ENCODE results near the gene PDRG1. TPM values are rescaled to one million over a fixed set of nuclear protein-coding genes. Genes with fewer than 3 reads are reported as not detected.
"Not testable (repeated sequence)": the region's sequence is repeated elsewhere in the genome, so short reads cannot be mapped to it uniquely, and the experiment has no call there.

PDRG1 gene
- total RNA-seq, 1 donor: 2.2 TPM

GRCh38 chr20:31923388-31924331 lies 28.2 kb downstream of the PDRG1 start:
- Histone ChIP-seq H2AFZ (ENCODE audit: low read length) (no peak overlapping the region), H3K9me3 (ENCODE audit: low read depth, low read length) (no peaks in the 10 kb centered on the region), H3K79me2 (ENCODE audit: insufficient read depth, low read length) (no peaks in the 10 kb centered on the region), H3K36me3 (ENCODE audit: insufficient read depth, low read length) (no peaks in the 10 kb centered on the region), H3K27me3 (ENCODE audit: insufficient read depth, low read length) (peaks cover 5% of the 10 kb centered on the region), H3K4me2 (ENCODE audit: insufficient read depth, low read length) (no peak overlapping the region), H3K4me3 (ENCODE audit: insufficient read depth, low read length) (no peak overlapping the region), H4K20me1 (ENCODE audit: insufficient read depth, low read length) (no peaks in the 10 kb centered on the region), H3K4me1 (ENCODE audit: insufficient read depth, low read length) (no peaks in the 10 kb centered on the region), H3K27ac (ENCODE audit: low read depth, low read length) (no peak overlapping the region)
- no peak for DNase-seq (ENCODE audit: insufficient read length, low spot score, missing footprints)
- TF ChIP-seq, protein P1, sequence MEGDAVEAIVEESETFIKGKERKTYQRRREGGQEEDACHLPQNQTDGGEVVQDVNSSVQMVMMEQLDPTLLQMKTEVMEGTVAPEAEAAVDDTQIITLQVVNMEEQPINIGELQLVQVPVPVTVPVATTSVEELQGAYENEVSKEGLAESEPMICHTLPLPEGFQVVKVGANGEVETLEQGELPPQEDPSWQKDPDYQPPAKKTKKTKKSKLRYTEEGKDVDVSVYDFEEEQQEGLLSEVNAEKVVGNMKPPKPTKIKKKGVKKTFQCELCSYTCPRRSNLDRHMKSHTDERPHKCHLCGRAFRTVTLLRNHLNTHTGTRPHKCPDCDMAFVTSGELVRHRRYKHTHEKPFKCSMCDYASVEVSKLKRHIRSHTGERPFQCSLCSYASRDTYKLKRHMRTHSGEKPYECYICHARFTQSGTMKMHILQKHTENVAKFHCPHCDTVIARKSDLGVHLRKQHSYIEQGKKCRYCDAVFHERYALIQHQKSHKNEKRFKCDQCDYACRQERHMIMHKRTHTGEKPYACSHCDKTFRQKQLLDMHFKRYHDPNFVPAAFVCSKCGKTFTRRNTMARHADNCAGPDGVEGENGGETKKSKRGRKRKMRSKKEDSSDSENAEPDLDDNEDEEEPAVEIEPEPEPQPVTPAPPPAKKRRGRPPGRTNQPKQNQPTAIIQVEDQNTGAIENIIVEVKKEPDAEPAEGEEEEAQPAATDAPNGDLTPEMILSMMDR (IDR thresholded peaks at IDR 0.05; ENCODE audit: extremely low read depth, low read depth, low read length): no peak

- no peak overlapping the region for H3K4me3 ChIP-seq (ENCODE audit: insufficient read depth, low read length)
- H3K4me2 ChIP-seq (ENCODE audit: insufficient read depth, low read length): no peak overlapping the region
- DNase-seq (ENCODE audit: insufficient read length, low spot score, missing footprints): no peak
- TF ChIP-seq, protein P1 (IDR thresholded peaks at IDR 0.05; ENCODE audit: extremely low read depth, low read depth, low read length): no peak
- peaks cover 5% of the 10 kb centered on the region for H3K27me3 ChIP-seq (ENCODE audit: insufficient read depth, low read length)
- H2AFZ ChIP-seq (ENCODE audit: low read length): no peak overlapping the region
- H3K9me3 ChIP-seq (ENCODE audit: low read depth, low read length): no peaks in the 10 kb centered on the region
- H3K36me3 ChIP-seq (ENCODE audit: insufficient read depth, low read length): no peaks in the 10 kb centered on the region
- no peaks in the 10 kb centered on the region for H3K79me2 ChIP-seq (ENCODE audit: insufficient read depth, low read length)
- H3K4me1 ChIP-seq (ENCODE audit: insufficient read depth, low read length): no peaks in the 10 kb centered on the region
- no peak overlapping the region for H3K27ac ChIP-seq (ENCODE audit: low read depth, low read length)
- H4K20me1 ChIP-seq (ENCODE audit: insufficient read depth, low read length): no peaks in the 10 kb centered on the region
Observed at GRCh38 chr20:31922588-31922987, 29.3 kb downstream of the PDRG1 start.

- H3K36me3 ChIP-seq (ENCODE audit: insufficient read depth, low read length): no peaks in the 10 kb centered on the region
- DNase-seq (ENCODE audit: insufficient read length, low spot score, missing footprints): no peak
- H3K27ac ChIP-seq (ENCODE audit: low read depth, low read length): no peak overlapping the region
- H2AFZ ChIP-seq (ENCODE audit: low read length): no peak overlapping the region
- no peaks in the 10 kb centered on the region for H3K79me2 ChIP-seq (ENCODE audit: insufficient read depth, low read length)
- TF ChIP-seq, protein P1 (IDR thresholded peaks at IDR 0.05; ENCODE audit: extremely low read depth, low read depth, low read length): no peak
- H3K27me3 ChIP-seq (ENCODE audit: insufficient read depth, low read length): peaks cover 7% of the 10 kb centered on the region
- no peaks in the 10 kb centered on the region for H3K9me3 ChIP-seq (ENCODE audit: low read depth, low read length)
- H3K4me1 ChIP-seq (ENCODE audit: insufficient read depth, low read length): no peaks in the 10 kb centered on the region
- H3K4me3 ChIP-seq (ENCODE audit: insufficient read depth, low read length): no peak overlapping the region
- H4K20me1 ChIP-seq (ENCODE audit: insufficient read depth, low read length): no peaks in the 10 kb centered on the region
- H3K4me2 ChIP-seq (ENCODE audit: insufficient read depth, low read length): no peak overlapping the region
Observed at GRCh38 chr20:31922181-31922580, 29.7 kb downstream of the PDRG1 start.

- H3K4me2 ChIP-seq (ENCODE audit: insufficient read depth, low read length); H3K4me3 ChIP-seq (ENCODE audit: insufficient read depth, low read length); H4K20me1 ChIP-seq (ENCODE audit: insufficient read depth, low read length); H3K36me3 ChIP-seq (ENCODE audit: insufficient read depth, low read length); DNase-seq (ENCODE audit: insufficient read length, low spot score, missing footprints); H3K79me2 ChIP-seq (ENCODE audit: insufficient read depth, low read length); H2AFZ ChIP-seq (ENCODE audit: low read length); H3K27ac ChIP-seq (ENCODE audit: low read depth, low read length); H3K9me3 ChIP-seq (ENCODE audit: low read depth, low read length); H3K4me1 ChIP-seq (ENCODE audit: insufficient read depth, low read length): not testable (repeated sequence)
- H3K27me3 ChIP-seq (ENCODE audit: insufficient read depth, low read length): peaks cover 12% of the 10 kb centered on the region
Observed at GRCh38 chr20:31921480-31921879, 30.4 kb downstream of the PDRG1 start.

All from osteoblast (primary cell).